DND-41 (cell line): Measurements from ENCODE around the gene TULP4.

ENCODE experiments used
- CTCF ChIP-seq: IDR thresholded peaks from 2 replicates; pipeline ENCODE4 v1.5.1; 2012; ENCODE audit warnings: borderline replicate concordance, low read length, moderate library complexity, mild to moderate bottlenecking; ENCODE audit not compliant: poor library complexity, severe bottlenecking; ENCODE audit errors: extremely low read depth
- EZH2 ChIP-seq: IDR thresholded peaks from 3 replicates; pipeline ENCODE4 v1.6.1; 2012; ENCODE audit warnings: borderline replicate concordance, low read depth, mild to moderate bottlenecking, moderate library complexity, low read length, inconsistent platforms; ENCODE audit not compliant: severe bottlenecking

GRCh38 chr6:158370805-158371204 is 58.5 kb downstream of the TULP4 start:
- TF ChIP-seq EZH2 = no peak
- TF ChIP-seq CTCF = no peak
